ENCODE measurements around the gene DUOXA1.

Gene DUOXA1

DNA sequence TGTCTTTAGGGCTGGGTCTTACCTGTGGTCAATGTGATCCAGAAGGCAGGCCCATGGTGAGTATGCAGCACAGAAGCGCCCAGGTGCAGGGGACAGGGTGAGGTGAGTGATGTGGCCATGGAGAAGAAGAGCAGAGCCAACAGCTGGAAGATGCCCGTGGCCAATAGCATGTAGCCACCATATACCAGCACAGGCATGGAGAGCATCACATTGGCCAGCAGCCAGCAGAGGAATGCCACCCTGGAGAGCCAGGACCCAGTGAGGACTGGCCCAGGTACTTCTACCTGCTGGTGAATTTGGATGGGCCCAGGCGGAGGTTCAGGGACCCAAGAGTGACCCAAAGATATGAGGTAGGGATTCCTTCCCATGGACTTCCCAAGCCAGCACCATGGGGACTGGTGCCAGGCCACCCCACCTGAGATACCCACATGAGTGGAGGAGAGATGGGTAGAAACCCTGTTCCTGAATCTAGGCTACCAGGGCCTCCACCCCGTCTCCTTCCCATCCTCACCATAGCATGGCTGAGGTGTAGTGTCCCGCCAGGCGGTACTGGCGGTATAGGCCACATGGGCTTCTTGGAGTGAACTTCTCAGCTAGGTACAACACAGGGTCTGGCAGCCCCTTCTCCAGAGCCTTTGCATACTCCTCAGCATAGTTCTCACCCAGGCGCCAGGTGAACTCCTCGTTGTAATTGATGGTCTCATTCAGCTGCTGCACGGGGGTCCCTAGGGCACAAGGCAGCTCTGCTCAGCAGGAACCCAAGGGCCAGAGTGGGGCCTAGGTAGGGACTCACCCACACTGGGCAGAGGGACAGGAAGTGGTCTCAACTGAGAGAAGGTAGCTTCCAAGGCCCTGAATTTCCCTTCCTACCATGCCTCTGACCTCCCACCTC lies 9.4 kb downstream of the DUOXA1 start:
- Histone ChIP-seq H3K9me3 (ENCODE audit: control insufficient read depth, insufficient read depth, low read depth, low read length) (no peaks in the 10 kb centered on the region), H3K4me3 (ENCODE audit: low read depth, low read length) (no peak overlapping the region), H3K36me3 (ENCODE audit: control insufficient read depth in 2 of 2, insufficient read depth in 1 of 2, low read length in 2 of 2) (no peaks in the 10 kb centered on the region), H3K27ac (ENCODE audit: extremely low read depth, low read depth, low read length) (no peak overlapping the region), H3K4me1 (ENCODE audit: control insufficient read depth, insufficient read depth, low read length) (no peaks in the 10 kb centered on the region)
- TF ChIP-seq ZBTB7A (tag by site-specific recombination; IDR thresholded peaks at IDR 0.05; ENCODE audit: low read depth) (no peak), KLF1 (tag by site-specific recombination; IDR thresholded peaks at IDR 0.05) (no peak), ZFP41 (tag by site-specific recombination; IDR thresholded peaks at IDR 0.05; ENCODE audit: borderline replicate concordance) (no peak), ZFP3 (tag by site-specific recombination; IDR thresholded peaks at IDR 0.05; ENCODE audit: low read depth) (no peak), ZFHX2 (tag by site-specific recombination; conservative IDR thresholded peaks at IDR 0.05) (no peak), ZNF146 (tag by site-specific recombination; IDR thresholded peaks at IDR 0.05) (no peak), ZSCAN16 (tag by site-specific recombination; IDR thresholded peaks at IDR 0.05) (no peak), ZNF768 (tag by site-specific recombination; IDR thresholded peaks at IDR 0.05) (no peak), ZNF266 (tag by site-specific recombination; IDR thresholded peaks at IDR 0.05; ENCODE audit: low read depth) (no peak), REPIN1 (tag by site-specific recombination; IDR thresholded peaks at IDR 0.05; ENCODE audit: low read depth) (no peak)
- TF ChIP-seq, protein P1, sequence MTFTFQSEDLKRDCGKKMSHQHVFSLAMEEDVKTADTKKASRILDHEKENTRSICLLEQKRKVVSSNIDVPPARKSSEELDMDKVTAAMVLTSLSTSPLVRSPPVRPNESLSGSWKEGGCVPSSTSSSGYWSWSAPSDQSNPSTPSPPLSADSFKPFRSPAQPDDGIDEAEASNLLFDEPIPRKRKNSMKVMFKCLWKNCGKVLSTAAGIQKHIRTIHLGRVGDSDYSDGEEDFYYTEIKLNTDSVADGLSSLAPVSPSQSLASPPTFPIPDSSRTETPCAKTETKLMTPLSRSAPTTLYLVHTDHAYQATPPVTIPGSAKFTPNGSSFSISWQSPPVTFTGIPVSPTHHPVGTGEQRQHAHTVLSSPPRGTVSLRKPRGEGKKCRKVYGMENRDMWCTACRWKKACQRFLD (tag by site-specific recombination; IDR thresholded peaks at IDR 0.05), result no peak
- POLR2A ChIA-PET, result no interaction called here
- CTCF ChIA-PET, result interaction anchor here (2.1 kb wide), 1 partner anchor 42 kb away, joined by 9 read pairs; no protein-coding TSS in a partner anchor

DNA sequence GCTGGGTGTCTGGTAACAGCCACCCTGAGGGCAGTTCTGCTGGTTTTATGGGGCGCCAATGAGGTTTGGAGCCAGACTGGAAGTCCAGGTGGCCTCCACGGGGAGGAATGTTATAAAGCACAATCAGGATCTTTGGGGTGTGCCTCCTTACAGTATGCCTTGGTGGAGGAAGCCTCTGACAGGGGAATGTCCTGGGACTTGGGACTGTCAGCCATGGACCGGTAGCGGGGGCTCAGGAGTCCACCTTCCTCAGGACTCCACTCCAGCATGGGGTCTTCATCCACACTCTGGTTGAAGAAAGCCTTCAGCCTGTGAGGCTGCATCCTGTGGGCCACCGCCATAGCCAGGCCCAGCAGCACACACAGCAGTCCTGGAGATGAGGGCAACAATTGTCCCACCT lies 10.7 kb downstream of the DUOXA1 start:
- Histone ChIP-seq H3K4me1 (ENCODE audit: control insufficient read depth, insufficient read depth, low read length) (no peaks in the 10 kb centered on the region), H3K36me3 (ENCODE audit: control insufficient read depth in 2 of 2, insufficient read depth in 1 of 2, low read length in 2 of 2) (no peaks in the 10 kb centered on the region), H3K27ac (ENCODE audit: extremely low read depth, low read depth, low read length) (no peak overlapping the region), H3K9me3 (ENCODE audit: control insufficient read depth, insufficient read depth, low read depth, low read length) (no peaks in the 10 kb centered on the region), H3K4me3 (ENCODE audit: low read depth, low read length) (no peak overlapping the region)
- TF ChIP-seq, protein P2, sequence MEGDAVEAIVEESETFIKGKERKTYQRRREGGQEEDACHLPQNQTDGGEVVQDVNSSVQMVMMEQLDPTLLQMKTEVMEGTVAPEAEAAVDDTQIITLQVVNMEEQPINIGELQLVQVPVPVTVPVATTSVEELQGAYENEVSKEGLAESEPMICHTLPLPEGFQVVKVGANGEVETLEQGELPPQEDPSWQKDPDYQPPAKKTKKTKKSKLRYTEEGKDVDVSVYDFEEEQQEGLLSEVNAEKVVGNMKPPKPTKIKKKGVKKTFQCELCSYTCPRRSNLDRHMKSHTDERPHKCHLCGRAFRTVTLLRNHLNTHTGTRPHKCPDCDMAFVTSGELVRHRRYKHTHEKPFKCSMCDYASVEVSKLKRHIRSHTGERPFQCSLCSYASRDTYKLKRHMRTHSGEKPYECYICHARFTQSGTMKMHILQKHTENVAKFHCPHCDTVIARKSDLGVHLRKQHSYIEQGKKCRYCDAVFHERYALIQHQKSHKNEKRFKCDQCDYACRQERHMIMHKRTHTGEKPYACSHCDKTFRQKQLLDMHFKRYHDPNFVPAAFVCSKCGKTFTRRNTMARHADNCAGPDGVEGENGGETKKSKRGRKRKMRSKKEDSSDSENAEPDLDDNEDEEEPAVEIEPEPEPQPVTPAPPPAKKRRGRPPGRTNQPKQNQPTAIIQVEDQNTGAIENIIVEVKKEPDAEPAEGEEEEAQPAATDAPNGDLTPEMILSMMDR (tag by site-specific recombination; IDR thresholded peaks at IDR 0.05), result no peak
- TF ChIP-seq ZNF747 (tag by site-specific recombination; IDR thresholded peaks at IDR 0.05), result no peak
- TF ChIP-seq ZNF248 (tag by site-specific recombination; IDR thresholded peaks at IDR 0.05), result no peak
- TF ChIP-seq ZNF133 (tag by site-specific recombination; IDR thresholded peaks at IDR 0.05), result no peak
- TF ChIP-seq, protein P3, sequence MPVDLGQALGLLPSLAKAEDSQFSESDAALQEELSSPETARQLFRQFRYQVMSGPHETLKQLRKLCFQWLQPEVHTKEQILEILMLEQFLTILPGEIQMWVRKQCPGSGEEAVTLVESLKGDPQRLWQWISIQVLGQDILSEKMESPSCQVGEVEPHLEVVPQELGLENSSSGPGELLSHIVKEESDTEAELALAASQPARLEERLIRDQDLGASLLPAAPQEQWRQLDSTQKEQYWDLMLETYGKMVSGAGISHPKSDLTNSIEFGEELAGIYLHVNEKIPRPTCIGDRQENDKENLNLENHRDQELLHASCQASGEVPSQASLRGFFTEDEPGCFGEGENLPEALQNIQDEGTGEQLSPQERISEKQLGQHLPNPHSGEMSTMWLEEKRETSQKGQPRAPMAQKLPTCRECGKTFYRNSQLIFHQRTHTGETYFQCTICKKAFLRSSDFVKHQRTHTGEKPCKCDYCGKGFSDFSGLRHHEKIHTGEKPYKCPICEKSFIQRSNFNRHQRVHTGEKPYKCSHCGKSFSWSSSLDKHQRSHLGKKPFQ (tag by site-specific recombination; IDR thresholded peaks at IDR 0.05), result no peak
- TF ChIP-seq ZNF174 (tag by site-specific recombination; IDR thresholded peaks at IDR 0.05), result no peak
- no peak for TF ChIP-seq ZNF416 (tag by site-specific recombination; IDR thresholded peaks at IDR 0.05)
- no peak for TF ChIP-seq SP2 (tag by site-specific recombination; IDR thresholded peaks at IDR 0.05)
- TF ChIP-seq, protein P4, sequence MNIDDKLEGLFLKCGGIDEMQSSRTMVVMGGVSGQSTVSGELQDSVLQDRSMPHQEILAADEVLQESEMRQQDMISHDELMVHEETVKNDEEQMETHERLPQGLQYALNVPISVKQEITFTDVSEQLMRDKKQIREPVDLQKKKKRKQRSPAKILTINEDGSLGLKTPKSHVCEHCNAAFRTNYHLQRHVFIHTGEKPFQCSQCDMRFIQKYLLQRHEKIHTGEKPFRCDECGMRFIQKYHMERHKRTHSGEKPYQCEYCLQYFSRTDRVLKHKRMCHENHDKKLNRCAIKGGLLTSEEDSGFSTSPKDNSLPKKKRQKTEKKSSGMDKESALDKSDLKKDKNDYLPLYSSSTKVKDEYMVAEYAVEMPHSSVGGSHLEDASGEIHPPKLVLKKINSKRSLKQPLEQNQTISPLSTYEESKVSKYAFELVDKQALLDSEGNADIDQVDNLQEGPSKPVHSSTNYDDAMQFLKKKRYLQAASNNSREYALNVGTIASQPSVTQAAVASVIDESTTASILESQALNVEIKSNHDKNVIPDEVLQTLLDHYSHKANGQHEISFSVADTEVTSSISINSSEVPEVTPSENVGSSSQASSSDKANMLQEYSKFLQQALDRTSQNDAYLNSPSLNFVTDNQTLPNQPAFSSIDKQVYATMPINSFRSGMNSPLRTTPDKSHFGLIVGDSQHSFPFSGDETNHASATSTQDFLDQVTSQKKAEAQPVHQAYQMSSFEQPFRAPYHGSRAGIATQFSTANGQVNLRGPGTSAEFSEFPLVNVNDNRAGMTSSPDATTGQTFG (tag by site-specific recombination; IDR thresholded peaks at IDR 0.05; ENCODE audit: borderline replicate concordance), result no peak
- no peak for TF ChIP-seq ZNF341 (tag by site-specific recombination; IDR thresholded peaks at IDR 0.05; ENCODE audit: low read depth)
- TF ChIP-seq ZNF23 (tag by site-specific recombination; IDR thresholded peaks at IDR 0.05; ENCODE audit: borderline replicate concordance), result no peak
- TF ChIP-seq, protein P5, sequence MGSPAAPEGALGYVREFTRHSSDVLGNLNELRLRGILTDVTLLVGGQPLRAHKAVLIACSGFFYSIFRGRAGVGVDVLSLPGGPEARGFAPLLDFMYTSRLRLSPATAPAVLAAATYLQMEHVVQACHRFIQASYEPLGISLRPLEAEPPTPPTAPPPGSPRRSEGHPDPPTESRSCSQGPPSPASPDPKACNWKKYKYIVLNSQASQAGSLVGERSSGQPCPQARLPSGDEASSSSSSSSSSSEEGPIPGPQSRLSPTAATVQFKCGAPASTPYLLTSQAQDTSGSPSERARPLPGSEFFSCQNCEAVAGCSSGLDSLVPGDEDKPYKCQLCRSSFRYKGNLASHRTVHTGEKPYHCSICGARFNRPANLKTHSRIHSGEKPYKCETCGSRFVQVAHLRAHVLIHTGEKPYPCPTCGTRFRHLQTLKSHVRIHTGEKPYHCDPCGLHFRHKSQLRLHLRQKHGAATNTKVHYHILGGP (tag by site-specific recombination; IDR thresholded peaks at IDR 0.05), result no peak
- TF ChIP-seq ZNF433 (tag by site-specific recombination; IDR thresholded peaks at IDR 0.05; ENCODE audit: low read depth), result no peak
- no peak for TF ChIP-seq ZNF629 (tag by site-specific recombination; IDR thresholded peaks at IDR 0.05)
- TF ChIP-seq KLF1 (tag by site-specific recombination; IDR thresholded peaks at IDR 0.05), result no peak
- ChIA-PET CTCF (interaction anchor here (0.9 to 1.9 kb wide), 16 partner anchors 8 to 339 kb away, joined by 3 to 16 read pairs (median 8); partner anchors contain the start of genes DUOX1 and DUOXA1), POLR2A (interaction anchor here (0.6 kb wide), 1 partner anchor 35 kb away, joined by 5 read pairs; no protein-coding TSS in a partner anchor)

All from HEK293 (cell line).